H1 (cell line): ENCODE data around the gene TNC.

ENCODE experiments used
- CBX5 ChIP-seq: fragments of 300-800, 300-1000 bp; sonication (generic); IDR thresholded peaks from 2 replicates; pipeline ENCODE4 v1.7.1; 2016; ENCODE audit warnings: antibody characterized with exemption, low read length, low read depth
- EZH2 ChIP-seq: fragments of 200-600 bp; sonication (generic); IDR thresholded peaks from 2 replicates; pipeline ENCODE4 v1.7.1; 2012; ENCODE audit warnings: low read depth, mild to moderate bottlenecking, moderate library complexity, low read length, inconsistent platforms; ENCODE audit not compliant: severe bottlenecking
- JUN ChIP-seq: IDR thresholded peaks from 2 replicates; pipeline ENCODE4 v1.6.1; 2011; ENCODE audit warnings: low read depth, mild to moderate bottlenecking, improper control_type of control experiment, low read length
- NANOG ChIP-seq: IDR thresholded peaks from 2 replicates; pipeline ENCODE4 v1.6.1; 2011; ENCODE audit warnings: low read length, low read depth, mild to moderate bottlenecking, inconsistent platforms; ENCODE audit not compliant: insufficient read depth, poor library complexity, severe bottlenecking
- NRF1 ChIP-seq: IDR thresholded peaks from 2 replicates; pipeline ENCODE4 v1.6.1; 2011; ENCODE audit warnings: mild to moderate bottlenecking, low read depth, low read length, improper control_type of control experiment
- POLR2A ChIP-seq, 2 experiments: IDR thresholded peaks; 1 replicate in 1 of 2; 2 replicates in 1 of 2; pipeline ENCODE4 v1.6.1; 2011; ENCODE audit warnings: low read depth in 2 of 2, low read length in 2 of 2, mild to moderate bottlenecking in 2 of 2; ENCODE audit errors: control extremely low read depth in 1 of 2
- SIRT6 ChIP-seq: IDR thresholded peaks from one replicate; pipeline ENCODE4 v1.7.1; 2012; ENCODE audit warnings: low read length, inconsistent platforms
- SIX5 ChIP-seq: IDR thresholded peaks from 2 replicates; pipeline ENCODE4 v1.6.1; 2011; ENCODE audit warnings: mild to moderate bottlenecking, low read depth, low read length
- SP1 ChIP-seq: IDR thresholded peaks from 2 replicates; pipeline ENCODE4 v1.6.1; 2011; ENCODE audit warnings: low read depth, low read length
- TEAD4 ChIP-seq: IDR thresholded peaks from 2 replicates; pipeline ENCODE4 v1.6.1; 2012; ENCODE audit warnings: low read depth, low read length, inconsistent platforms, mixed read lengths
- YY1 ChIP-seq: IDR thresholded peaks from 2 replicates; pipeline ENCODE4 v1.6.1; 2011; ENCODE audit warnings: low read depth, mild to moderate bottlenecking, low read length
- TF ChIP-seq, protein P1 (sequence below), 3 experiments: IDR thresholded peaks; 1 replicate in 2 of 3; 2 replicates in 1 of 3; pipeline versions ENCODE4 v1.5.1 to v1.6.1; 2011; ENCODE audit warnings: low read length in 3 of 3, mild to moderate bottlenecking in 3 of 3, inconsistent platforms in 2 of 3, low read depth in 1 of 3, moderate library complexity in 1 of 3; ENCODE audit not compliant: insufficient read depth in 1 of 3; ENCODE audit errors: control extremely low read depth in 1 of 3
- TF ChIP-seq, protein P2 (sequence below): IDR thresholded peaks from 2 replicates; pipeline ENCODE4 v1.6.1; 2011; ENCODE audit warnings: low read depth, mild to moderate bottlenecking, low read length; ENCODE audit not compliant: insufficient read depth

DNA sequence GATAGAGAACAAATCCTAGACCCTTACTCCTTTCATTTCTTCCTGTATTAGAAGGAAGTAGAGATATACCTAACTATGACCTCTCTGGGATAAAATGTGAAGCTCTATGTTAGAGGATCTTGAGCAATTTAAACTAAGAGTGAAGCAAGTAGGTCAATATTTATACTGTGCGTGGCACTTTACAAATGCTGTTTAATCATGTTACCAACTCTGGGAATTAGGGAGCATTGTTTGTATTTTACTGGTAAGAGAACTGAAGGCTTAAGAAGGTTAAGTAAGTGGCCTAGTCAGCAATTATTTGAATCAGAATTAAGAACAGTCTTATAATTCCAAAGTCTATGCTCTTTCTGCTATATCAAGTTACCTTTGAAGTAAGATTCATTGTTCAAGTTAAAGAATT, 12.0 kb downstream of the TNC start:
- TF ChIP-seq YY1 (no peak), SIX5 (no peak), POLR2A (IDR thresholded peaks at IDR 0.05; ENCODE audit: control extremely low read depth in 1 of 2, low read depth in 2 of 2, low read length in 2 of 2) (no peak), JUN (no peak), SIRT6 (no peak), NRF1 (no peak), NANOG (no peak), SP1 (no peak), CBX5 (no peak), TEAD4 (no peak), EZH2 (no peak)
- TF ChIP-seq, protein P1, sequence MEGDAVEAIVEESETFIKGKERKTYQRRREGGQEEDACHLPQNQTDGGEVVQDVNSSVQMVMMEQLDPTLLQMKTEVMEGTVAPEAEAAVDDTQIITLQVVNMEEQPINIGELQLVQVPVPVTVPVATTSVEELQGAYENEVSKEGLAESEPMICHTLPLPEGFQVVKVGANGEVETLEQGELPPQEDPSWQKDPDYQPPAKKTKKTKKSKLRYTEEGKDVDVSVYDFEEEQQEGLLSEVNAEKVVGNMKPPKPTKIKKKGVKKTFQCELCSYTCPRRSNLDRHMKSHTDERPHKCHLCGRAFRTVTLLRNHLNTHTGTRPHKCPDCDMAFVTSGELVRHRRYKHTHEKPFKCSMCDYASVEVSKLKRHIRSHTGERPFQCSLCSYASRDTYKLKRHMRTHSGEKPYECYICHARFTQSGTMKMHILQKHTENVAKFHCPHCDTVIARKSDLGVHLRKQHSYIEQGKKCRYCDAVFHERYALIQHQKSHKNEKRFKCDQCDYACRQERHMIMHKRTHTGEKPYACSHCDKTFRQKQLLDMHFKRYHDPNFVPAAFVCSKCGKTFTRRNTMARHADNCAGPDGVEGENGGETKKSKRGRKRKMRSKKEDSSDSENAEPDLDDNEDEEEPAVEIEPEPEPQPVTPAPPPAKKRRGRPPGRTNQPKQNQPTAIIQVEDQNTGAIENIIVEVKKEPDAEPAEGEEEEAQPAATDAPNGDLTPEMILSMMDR (IDR thresholded peaks at IDR 0.05; ENCODE audit: control extremely low read depth in 1 of 3, insufficient read depth in 1 of 3, low read depth in 1 of 3, low read length in 3 of 3): no peak
- TF ChIP-seq, protein P2, sequence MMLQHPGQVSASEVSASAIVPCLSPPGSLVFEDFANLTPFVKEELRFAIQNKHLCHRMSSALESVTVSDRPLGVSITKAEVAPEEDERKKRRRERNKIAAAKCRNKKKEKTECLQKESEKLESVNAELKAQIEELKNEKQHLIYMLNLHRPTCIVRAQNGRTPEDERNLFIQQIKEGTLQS: no peak
